Raji (cell line): ENCODE measurements around the gene SPATA31E1.
"Not testable (repeated sequence)": the region's sequence is repeated elsewhere in the genome, so short reads cannot be mapped to it uniquely, and the experiment has no call there.

Source experiments
- POLR2A ChIP-seq: IDR thresholded peaks from 2 replicates; pipeline ENCODE4 v1.6.1; 2011; ENCODE audit warnings: low read depth, low read length, control low read depth; ENCODE audit not compliant: insufficient read depth

SPATA31E1 gene

DNA sequence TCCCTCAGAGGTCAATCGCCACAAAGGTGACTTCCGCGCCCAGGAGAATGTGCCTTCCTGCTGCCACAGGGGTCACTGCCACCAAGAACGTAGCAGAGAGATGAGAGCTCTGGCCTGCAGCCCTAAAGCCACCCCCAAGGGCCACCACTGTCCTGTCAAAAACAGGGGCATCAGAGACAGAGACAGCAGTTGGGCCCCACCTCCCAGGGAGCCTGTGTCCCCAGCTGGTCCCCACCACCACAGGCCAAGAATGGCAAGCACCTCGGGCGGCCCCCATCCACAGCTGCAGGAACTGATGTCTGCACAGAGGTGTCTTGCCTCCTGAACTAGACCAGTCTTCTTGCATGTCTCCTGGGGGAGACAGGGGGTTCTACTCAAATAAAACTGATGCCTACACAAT, 5.8 kb downstream of the SPATA31E1 start:
- no peak for TF ChIP-seq POLR2A

- no peak for TF ChIP-seq POLR2A
Observed at GRCh38 chr9:87889065-87889881, 6.6 kb downstream of the SPATA31E1 start.

DNA sequence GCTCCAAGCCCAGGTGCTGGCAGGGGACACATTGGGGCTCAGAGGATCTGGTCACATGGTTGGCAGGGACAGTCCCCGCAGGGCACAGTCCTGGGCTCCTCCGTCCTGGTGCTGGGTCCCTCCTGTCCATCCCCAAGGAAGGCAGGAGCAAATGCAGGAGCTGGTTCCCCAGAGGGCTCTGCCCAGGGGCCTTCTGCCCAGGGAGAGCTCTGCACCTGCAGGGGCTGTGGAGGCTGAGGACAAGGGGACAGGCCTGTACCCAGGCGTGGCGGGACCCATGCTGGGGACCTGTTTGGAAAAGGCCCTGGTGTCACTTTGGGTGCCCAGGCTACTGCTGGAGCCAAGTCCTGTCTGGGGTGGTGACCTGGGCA, 7.2 kb downstream of the SPATA31E1 start:
- no peak for TF ChIP-seq POLR2A

DNA sequence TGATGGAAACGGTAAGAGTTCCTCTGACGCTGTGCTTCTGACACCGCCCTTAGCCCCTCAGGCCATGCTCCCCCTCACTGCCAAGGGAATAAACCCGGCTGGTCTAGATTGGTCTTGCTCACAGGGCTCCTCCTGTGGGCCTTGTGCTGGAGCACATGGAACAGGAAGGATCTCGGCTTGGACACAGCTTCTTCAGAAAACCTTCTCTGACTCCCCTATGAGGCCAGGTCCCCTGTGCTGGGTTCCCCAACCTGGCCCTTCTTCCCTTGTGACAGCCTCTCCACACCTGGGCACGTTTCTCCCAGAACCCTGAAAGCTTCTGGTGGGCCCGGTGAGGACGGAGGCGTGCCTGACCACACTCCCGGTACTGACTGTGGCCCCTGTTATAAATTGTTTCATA, 8.2 kb downstream of the SPATA31E1 start:
- no peak for TF ChIP-seq POLR2A

DNA sequence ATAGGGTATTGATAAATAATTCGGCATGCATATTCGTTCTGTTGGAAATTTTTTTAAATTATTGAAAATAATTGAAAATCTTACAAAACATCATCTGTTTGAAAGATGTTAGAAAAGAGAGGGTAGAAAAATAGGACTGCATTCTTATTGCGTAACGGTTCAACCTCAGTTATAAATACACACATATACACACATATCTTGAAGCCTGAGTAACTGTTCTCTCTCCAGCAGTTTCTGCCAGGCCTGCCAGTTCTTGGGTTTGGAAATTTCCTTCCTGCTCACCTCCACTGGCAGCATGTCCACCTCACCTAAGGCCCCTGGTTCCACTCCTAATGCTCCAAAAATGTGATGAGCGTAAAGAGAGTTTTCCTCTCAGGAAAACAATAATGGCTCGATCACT, 9.1 kb downstream of the SPATA31E1 start:
- TF ChIP-seq POLR2A: no peak

DNA sequence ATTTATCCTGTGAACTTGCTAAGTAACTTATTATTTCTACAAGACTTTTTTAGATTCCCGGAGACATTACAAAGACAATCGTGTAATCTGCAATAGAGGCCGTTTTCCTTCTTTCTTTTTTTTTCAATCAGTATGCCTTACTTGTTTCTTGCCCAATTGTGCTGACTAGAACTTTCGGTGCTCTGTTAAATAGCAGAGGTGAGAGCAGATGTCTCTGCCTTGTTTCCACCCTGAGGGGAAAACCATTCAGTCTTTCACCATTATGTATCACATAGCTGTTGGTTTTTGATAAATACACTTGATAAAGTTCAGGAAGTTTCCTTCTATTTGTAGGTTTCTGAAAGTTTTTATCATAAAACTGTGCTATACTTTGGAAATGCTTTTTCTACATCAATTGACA, 10.3 kb downstream of the SPATA31E1 start:
- no peak for TF ChIP-seq POLR2A

- no peak for TF ChIP-seq POLR2A
Observed at GRCh38 chr9:87894998-87895625, 12.4 kb downstream of the SPATA31E1 start.

DNA sequence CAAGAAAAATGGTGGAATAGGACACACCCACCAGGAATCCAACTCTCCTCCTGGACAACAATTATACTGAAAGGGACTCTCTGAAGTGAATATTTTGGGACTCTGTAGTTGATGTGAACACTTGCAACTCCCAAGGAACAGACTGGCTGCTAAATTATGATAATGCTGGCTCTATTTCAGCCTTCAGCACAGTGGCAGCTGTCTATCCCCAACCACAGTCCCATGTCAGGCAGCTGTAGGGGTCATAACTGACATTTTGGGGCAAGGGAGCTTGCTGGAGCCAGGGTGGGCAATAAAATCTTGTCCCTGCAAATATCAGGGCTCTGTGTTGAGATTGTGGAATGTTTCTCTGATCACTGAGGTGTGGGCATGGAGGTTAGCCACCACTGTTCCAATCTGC, 14.2 kb downstream of the SPATA31E1 start:
- no peak for TF ChIP-seq POLR2A

GRCh38 chr9:87898151-87898550, 15.5 kb downstream of the SPATA31E1 start:
- no peak for TF ChIP-seq POLR2A

DNA sequence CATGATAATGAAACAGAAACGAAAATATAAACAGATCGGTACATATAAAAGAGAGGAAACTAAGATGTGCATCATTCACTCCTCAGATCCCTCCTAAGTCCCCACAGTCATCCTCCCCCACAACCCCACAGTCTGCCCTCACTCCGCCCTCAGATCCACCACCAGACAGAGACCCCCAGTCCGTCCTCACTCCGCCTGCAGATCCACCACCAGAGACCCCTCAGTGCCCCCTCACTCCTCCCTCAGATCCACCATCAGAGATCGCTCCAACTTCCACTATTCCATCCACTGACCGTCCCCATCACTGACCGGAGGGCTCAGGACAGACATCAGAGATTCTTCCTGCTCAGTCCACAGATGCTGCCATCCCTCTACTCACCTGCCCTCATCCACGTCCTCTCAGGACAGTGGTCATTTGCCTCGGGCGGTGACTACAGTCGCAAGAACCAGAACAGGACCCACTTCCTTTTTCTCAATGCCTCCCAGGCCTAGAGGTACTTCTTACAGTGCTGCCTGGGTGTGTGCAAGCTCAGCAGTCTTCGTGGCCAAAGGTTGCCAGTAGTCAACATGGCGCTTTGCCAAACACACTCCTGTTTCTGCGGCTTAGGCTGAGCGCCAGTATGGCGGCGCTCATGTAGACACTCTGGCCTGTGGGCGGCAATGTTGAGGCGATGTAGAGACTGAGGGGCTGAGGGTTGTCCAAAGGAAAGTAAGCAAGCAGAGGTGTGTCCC, 26.8 kb downstream of the SPATA31E1 start:
- TF ChIP-seq POLR2A: no peak

GRCh38 chr9:87910821-87911220, 28.1 kb downstream of the SPATA31E1 start:
- TF ChIP-seq POLR2A: no peak

- not testable (repeated sequence) for TF ChIP-seq POLR2A
Observed at GRCh38 chr9:87917662-87918061, 35.0 kb downstream of the SPATA31E1 start, which contains the start of gene SPATA31C1. TSS of gene SPATA31C1 (plus strand) at chr9:87917962.
